BJ (cell line): ENCODE results near the gene XPO4. TPM values are rescaled to one million over a fixed set of nuclear protein-coding genes. Genes with fewer than 3 reads are reported as not detected.

ENCODE experiments used
- CTCF ChIA-PET: fragments of 350-600 bp; formaldehyde crosslinking; extraction: SDS; loops from one replicate; lab custom pipeline; 2021; ENCODE audit warnings: antibody characterized with exemption, inconsistent platforms; lab: Yijun Ruan, JAX
- POLR2A ChIA-PET: fragments of 300-600 bp; sonication (Branson Sonifier 250); formaldehyde crosslinking; extraction: SDS; loops from one replicate; lab custom pipeline; 2021; ENCODE audit warnings: antibody characterized with exemption; lab: Charles Lee
- DNase-seq: peaks from one replicate; pipeline ENCODE4 v3.0.0-alpha.2; 2011; ENCODE audit warnings: low read depth
- H3K27me3 ChIP-seq: 2 replicates; pipeline ENCODE4 v1.6.0; 2011; ENCODE audit warnings: low read length; ENCODE audit not compliant: control insufficient read depth, insufficient read depth
- H3K36me3 ChIP-seq: 2 replicates; pipeline ENCODE4 v1.5.1; 2011; ENCODE audit warnings: low read length; ENCODE audit not compliant: control insufficient read depth, insufficient read depth
- H3K4me3 ChIP-seq: 2 replicates; pipeline ENCODE4 v1.5.1; 2011; ENCODE audit warnings: low read depth, mild to moderate bottlenecking, control low read depth, low read length
- CTCF ChIP-seq: IDR thresholded peaks from 2 replicates; pipeline ENCODE4 v1.5.1; 2011; ENCODE audit warnings: low read depth, mild to moderate bottlenecking, control low read depth, inconsistent platforms, low read length, moderate library complexity; ENCODE audit not compliant: insufficient read depth
- polyA plus RNA-seq: library from polyadenylated mRNA; depleted of rRNA; stranded (reverse); fragments of >200 nt; gene quantifications from 2 replicates; pipeline ENCODE4 v1.2.3, GENCODE V29; 2011

Gene XPO4
- polyA plus RNA-seq, 1 experiment, result 4.9 TPM

GRCh38 chr13:20824762-20825476 lies 77.6 kb downstream of the XPO4 start:
- H3K27me3 ChIP-seq, result no peaks in the 10 kb centered on the region
- POLR2A ChIA-PET, result no interaction called here
- H3K4me3 ChIP-seq, result no peak overlapping the region
- CTCF ChIA-PET, result interaction anchor here (4.8 kb wide), 1 partner anchor 331 kb away, joined by 67 read pairs; no protein-coding TSS in a partner anchor
- DNase-seq, result no peak
- no peak for TF ChIP-seq CTCF
- H3K36me3 ChIP-seq, result no peaks in the 10 kb centered on the region

GRCh38 chr13:20823071-20823470 lies 79.5 kb downstream of the XPO4 start:
- Histone ChIP-seq H3K27me3 (no peaks in the 10 kb centered on the region), H3K4me3 (no peak overlapping the region), H3K36me3 (no peaks in the 10 kb centered on the region)
- POLR2A ChIA-PET, result no interaction called here
- no peak for DNase-seq
- CTCF ChIA-PET, result interaction anchor here (2.3 kb wide), 1 partner anchor 327 kb away, joined by 9 read pairs; no protein-coding TSS in a partner anchor
- no peak for TF ChIP-seq CTCF

- no peaks in the 10 kb centered on the region for H3K36me3 ChIP-seq
- POLR2A ChIA-PET, result no interaction called here
- CTCF ChIA-PET, result interaction anchor here (1.1 to 2.3 kb wide), 2 partner anchors 326 to 330 kb away, joined by 3 to 9 read pairs; no protein-coding TSS in a partner anchor
- no peak for DNase-seq
- H3K4me3 ChIP-seq, result no peak overlapping the region
- TF ChIP-seq CTCF, result no peak
- H3K27me3 ChIP-seq, result no peaks in the 10 kb centered on the region
These were observed 80.1 kb downstream of the XPO4 start for GRCh38 chr13:20822406-20822805.

- ChIA-PET CTCF (interaction anchor here (1.2 kb wide), 1 partner anchor 110 kb away, joined by 3 read pairs; no protein-coding TSS in a partner anchor), POLR2A (no interaction called here)
- TF ChIP-seq CTCF, result no peak
- no peaks in the 10 kb centered on the region for H3K27me3 ChIP-seq
- H3K4me3 ChIP-seq, result no peak overlapping the region
- H3K36me3 ChIP-seq, result no peaks in the 10 kb centered on the region
- no peak for DNase-seq
These were observed 82.8 kb downstream of the XPO4 start for GRCh38 chr13:20819715-20820114.

GRCh38 chr13:20815464-20815863 lies 87.1 kb downstream of the XPO4 start:
- POLR2A ChIA-PET, result no interaction called here
- CTCF ChIA-PET, result interaction anchor here (1.1 to 4.0 kb wide), 4 partner anchors 11 to 105 kb away, joined by 3 to 20 read pairs (median 6); no protein-coding TSS in a partner anchor
- DNase-seq, result no peak
- TF ChIP-seq CTCF, result no peak
- Histone ChIP-seq H3K27me3 (no peaks in the 10 kb centered on the region), H3K4me3 (no peak overlapping the region), H3K36me3 (no peaks in the 10 kb centered on the region)
